Endodermal cell (in vitro differentiated cells): ENCODE measurements around the gene KIAA0825. TPM values are rescaled to one million over a fixed set of nuclear protein-coding genes. Genes with fewer than 3 reads are reported as not detected.

Experiments
- DNase-seq: peaks from one replicate; pipeline ENCODE4 v3.0.0-alpha.2; 2017
- H3K27ac ChIP-seq: 2 replicates; pipeline ENCODE4 v1.5.1; 2013; ENCODE audit warnings: mild to moderate bottlenecking, low read depth, low read length, moderate library complexity
- H3K27me3 ChIP-seq: 2 replicates; pipeline ENCODE4 v1.6.1; 2013; ENCODE audit warnings: mild to moderate bottlenecking, low read length, moderate library complexity; ENCODE audit not compliant: insufficient read depth, control insufficient read depth, poor library complexity, severe bottlenecking
- H3K36me3 ChIP-seq: 2 replicates; pipeline ENCODE4 v1.7.0; 2013; ENCODE audit warnings: mild to moderate bottlenecking, low read length, moderate library complexity; ENCODE audit not compliant: control insufficient read depth, insufficient read depth
- H3K4me1 ChIP-seq: one replicate; pipeline ENCODE4 v1.7.0; 2013; ENCODE audit warnings: low read length; ENCODE audit not compliant: control insufficient read depth, insufficient read depth
- H3K4me3 ChIP-seq: 2 replicates; pipeline ENCODE4 v1.5.1; 2013; ENCODE audit warnings: mild to moderate bottlenecking, low read length, moderate library complexity
- H3K9ac ChIP-seq: 2 replicates; pipeline ENCODE4 v1.6.1; 2013; ENCODE audit warnings: mild to moderate bottlenecking, low read length, moderate library complexity; ENCODE audit not compliant: poor library complexity, severe bottlenecking; ENCODE audit errors: extremely low read depth
- H3K9me3 ChIP-seq: 2 replicates; pipeline ENCODE4 v1.6.1; 2013; ENCODE audit warnings: mild to moderate bottlenecking, low read length, moderate library complexity; ENCODE audit not compliant: control insufficient read depth
- H3K27ac Mint-ChIP-seq: 2 replicates; pipeline ENCODE4 v1.8.0; 2020; ENCODE audit warnings: mixed read lengths
- H3K27me3 Mint-ChIP-seq: 2 replicates; pipeline ENCODE4 v1.8.0; 2021; ENCODE audit warnings: mild to moderate bottlenecking, mixed read lengths; ENCODE audit not compliant: insufficient read depth
- H3K36me3 Mint-ChIP-seq: 2 replicates; pipeline ENCODE4 v1.8.0; 2020; ENCODE audit warnings: low read depth, mixed read lengths
- H3K4me1 Mint-ChIP-seq: 2 replicates; pipeline ENCODE4 v1.8.0; 2020; ENCODE audit warnings: mixed read lengths
- H3K4me3 Mint-ChIP-seq: 2 replicates; pipeline ENCODE4 v1.8.0; 2020; ENCODE audit warnings: mild to moderate bottlenecking, moderate library complexity, mixed read lengths
- H3K9me3 Mint-ChIP-seq: 2 replicates; pipeline ENCODE4 v1.8.0; 2020; ENCODE audit warnings: mild to moderate bottlenecking, mixed read lengths
- WGBS, 2 experiments: methylation state at CpG; one replicate each; pipeline versions ENCODE4 v1.1.5 to v1.1.7; 2013; ENCODE audit warnings: missing lambda C conversion rate in 2 of 2, mixed read lengths in 1 of 2; ENCODE audit not compliant: insufficient coverage in 1 of 2, insufficient read length in 1 of 2; 5-methylcytosine and 5-hydroxymethylcytosine counted together
- total RNA-seq, 2 donors: library from RNA; stranded (reverse); fragmentation: NEBNext Ultra II Directional in 1 of 2; extraction: Animal tissue kit (Norgen Biotek cat#: 25700) in 1 of 2; gene quantifications; 2 replicates in 1 of 2; 3 replicates in 1 of 2; pipeline ENCODE4 v1.2.1, GENCODE V29; 2021
- TF ChIP-seq, protein P1 (sequence below): fragments of 200-600 bp; sonication (generic); conservative IDR thresholded peaks from 2 replicates; pipeline ENCODE4 v1.5.0; 2021; ENCODE audit warnings: antibody characterized with exemption, mild to moderate bottlenecking

Gene KIAA0825
- total RNA-seq, 2 donors from 2014 or later: 2.6 to 3.1 TPM

DNA sequence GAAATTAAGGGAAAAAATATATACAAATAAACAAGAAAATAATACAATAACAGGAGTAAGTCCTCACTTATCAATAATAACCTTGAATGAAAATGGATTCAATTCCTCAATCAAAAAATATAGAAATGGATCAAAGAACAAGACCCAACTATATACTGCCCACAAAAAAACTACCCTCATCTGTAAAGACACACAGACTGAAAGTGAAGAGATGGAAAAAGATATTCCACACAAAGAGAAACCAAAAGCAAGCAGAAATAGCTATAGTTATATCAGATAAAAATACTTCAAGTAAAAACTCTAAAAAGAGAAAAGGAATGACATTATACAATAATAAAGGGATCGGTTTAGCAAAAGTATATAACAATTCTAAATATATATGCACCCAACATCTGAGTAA, 66.5 kb downstream of the KIAA0825 start:
- WGBS, 2 experiments: no CpG with 5 or more reads among the region's 1 CpG
- H3K36me3 Mint-ChIP-seq: peaks cover 11% of the 10 kb centered on the region
- H3K9ac ChIP-seq: no peak overlapping the region

DNA sequence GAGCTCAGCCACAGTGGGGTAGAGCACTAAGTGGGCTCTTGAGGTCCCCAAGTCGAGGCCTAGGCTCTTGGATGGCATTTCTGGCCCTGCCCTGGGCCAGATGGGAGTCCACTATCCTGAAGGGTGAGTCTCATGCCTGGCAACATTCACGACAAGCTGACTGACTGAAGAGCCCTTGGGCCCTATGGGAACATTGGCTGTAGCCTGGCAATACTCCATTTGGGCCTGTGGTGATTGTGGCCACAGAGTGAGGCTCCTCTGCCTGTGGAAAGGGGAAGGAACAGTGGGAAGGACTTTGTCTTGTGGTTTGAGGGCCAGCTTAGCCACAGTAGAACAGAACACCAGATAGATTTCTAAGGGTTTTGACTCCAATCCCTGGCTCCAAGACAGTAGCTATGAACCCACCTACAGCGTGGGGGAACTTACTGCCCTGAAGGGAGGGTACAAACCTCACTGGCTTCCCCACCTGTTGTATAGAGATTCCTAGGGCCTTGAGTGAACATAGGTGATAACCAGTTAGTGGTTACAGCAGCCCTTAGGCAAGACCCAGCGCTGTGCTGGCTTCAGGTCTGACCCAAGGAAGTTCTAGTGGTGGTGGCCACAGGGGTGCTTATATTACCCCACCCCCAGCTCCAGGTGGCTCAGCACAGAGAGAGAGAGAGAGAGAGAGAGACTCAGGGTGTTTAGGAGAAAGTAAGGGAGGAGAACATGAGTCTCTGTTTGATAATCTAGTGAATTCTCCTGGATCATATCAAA, 72.4 kb downstream of the KIAA0825 start:
- Mint-ChIP-seq H3K27ac (no peak overlapping the region), H3K4me3 (no peak overlapping the region), H3K36me3 (peaks cover 25% of the 10 kb centered on the region), H3K9me3 (peaks cover 59% of the 10 kb centered on the region), H3K27me3 (no peaks in the 10 kb centered on the region), H3K4me1 (no peaks in the 10 kb centered on the region)
- H3K9ac ChIP-seq: no peak overlapping the region
- TF ChIP-seq, protein P1, sequence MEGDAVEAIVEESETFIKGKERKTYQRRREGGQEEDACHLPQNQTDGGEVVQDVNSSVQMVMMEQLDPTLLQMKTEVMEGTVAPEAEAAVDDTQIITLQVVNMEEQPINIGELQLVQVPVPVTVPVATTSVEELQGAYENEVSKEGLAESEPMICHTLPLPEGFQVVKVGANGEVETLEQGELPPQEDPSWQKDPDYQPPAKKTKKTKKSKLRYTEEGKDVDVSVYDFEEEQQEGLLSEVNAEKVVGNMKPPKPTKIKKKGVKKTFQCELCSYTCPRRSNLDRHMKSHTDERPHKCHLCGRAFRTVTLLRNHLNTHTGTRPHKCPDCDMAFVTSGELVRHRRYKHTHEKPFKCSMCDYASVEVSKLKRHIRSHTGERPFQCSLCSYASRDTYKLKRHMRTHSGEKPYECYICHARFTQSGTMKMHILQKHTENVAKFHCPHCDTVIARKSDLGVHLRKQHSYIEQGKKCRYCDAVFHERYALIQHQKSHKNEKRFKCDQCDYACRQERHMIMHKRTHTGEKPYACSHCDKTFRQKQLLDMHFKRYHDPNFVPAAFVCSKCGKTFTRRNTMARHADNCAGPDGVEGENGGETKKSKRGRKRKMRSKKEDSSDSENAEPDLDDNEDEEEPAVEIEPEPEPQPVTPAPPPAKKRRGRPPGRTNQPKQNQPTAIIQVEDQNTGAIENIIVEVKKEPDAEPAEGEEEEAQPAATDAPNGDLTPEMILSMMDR: no peak
- H3K9me3 ChIP-seq: peaks cover 67% of the 10 kb centered on the region
- WGBS, 2 experiments: 86 to 89% methylated on average over 2 to 4 of the region's 4 CpGs
- H3K4me1 ChIP-seq: no peaks in the 10 kb centered on the region
- no peaks in the 10 kb centered on the region for H3K36me3 ChIP-seq
- H3K27ac ChIP-seq: no peak overlapping the region
- no peak for DNase-seq
- no peaks in the 10 kb centered on the region for H3K27me3 ChIP-seq
- no peak overlapping the region for H3K4me3 ChIP-seq

More for the DNA sequence above, 66.5 kb downstream of the KIAA0825 start:
- TF ChIP-seq, protein P1: no peak
- H3K4me3 Mint-ChIP-seq: no peak overlapping the region
- H3K27ac ChIP-seq: no peak overlapping the region
- no peaks in the 10 kb centered on the region for H3K4me1 Mint-ChIP-seq
- no peak for DNase-seq
- H3K9me3 Mint-ChIP-seq: peaks cover 23% of the 10 kb centered on the region
- H3K27ac Mint-ChIP-seq: no peak overlapping the region
- H3K4me3 ChIP-seq: no peak overlapping the region
- H3K27me3 Mint-ChIP-seq: no peaks in the 10 kb centered on the region
- no peaks in the 10 kb centered on the region for H3K36me3 ChIP-seq
- H3K9me3 ChIP-seq: peaks cover 25% of the 10 kb centered on the region
- no peaks in the 10 kb centered on the region for H3K27me3 ChIP-seq
- H3K4me1 ChIP-seq: no peaks in the 10 kb centered on the region

DNA sequence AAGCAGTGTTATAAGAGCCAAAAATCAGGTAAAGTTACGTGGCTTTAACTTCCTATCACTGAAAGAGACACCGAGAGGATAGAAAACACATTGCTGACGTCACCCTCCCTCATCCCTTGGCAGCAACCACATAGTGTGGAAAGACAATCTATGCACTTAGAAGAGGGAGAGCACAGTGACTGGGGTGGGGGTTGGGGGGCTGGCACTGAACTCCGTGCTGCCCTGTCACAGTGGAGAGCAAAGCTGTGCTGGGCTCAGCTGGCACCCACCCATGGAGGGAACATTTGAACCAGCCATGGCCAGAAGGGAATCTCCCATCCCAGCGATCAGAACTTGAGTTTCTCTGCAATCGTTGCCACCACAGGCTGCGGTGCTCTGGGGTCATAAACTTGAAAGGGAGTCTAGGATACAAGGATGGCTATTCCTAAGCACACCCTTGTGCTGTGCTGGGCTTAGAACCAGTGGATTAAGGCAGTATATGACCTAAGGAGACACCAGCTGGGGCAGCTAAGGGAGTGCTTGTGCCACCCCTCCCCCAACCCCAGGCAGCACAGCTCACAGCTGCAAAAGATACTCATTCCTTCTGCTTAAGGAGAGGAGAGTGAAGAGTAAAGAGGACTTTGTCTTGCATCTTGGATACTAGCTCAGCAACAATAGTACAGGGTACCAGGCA, 73.4 kb downstream of the KIAA0825 start:
- Histone ChIP-seq H3K4me1 (no peaks in the 10 kb centered on the region), H3K27me3 (no peaks in the 10 kb centered on the region), H3K36me3 (no peaks in the 10 kb centered on the region), H3K27ac (no peak overlapping the region), H3K4me3 (no peak overlapping the region), H3K9ac (no peak overlapping the region), H3K9me3 (peaks cover 67% of the 10 kb centered on the region)
- TF ChIP-seq, protein P1: no peak
- DNase-seq: no peak
- Mint-ChIP-seq H3K9me3 (peaks cover 62% of the 10 kb centered on the region), H3K27ac (no peak overlapping the region), H3K27me3 (no peaks in the 10 kb centered on the region), H3K4me1 (no peaks in the 10 kb centered on the region), H3K36me3 (peaks cover 30% of the 10 kb centered on the region), H3K4me3 (no peak overlapping the region)
- WGBS, 2 experiments: 95 to 100% methylated on average over 2 to 7 of the region's 7 CpGs
